ENCODE results near the gene ZDHHC13.

The ZDHHC13 gene

GRCh38 chr11:19185516-19186052, 68.6 kb downstream of the ZDHHC13 start:
- TF ChIP-seq, protein P1, sequence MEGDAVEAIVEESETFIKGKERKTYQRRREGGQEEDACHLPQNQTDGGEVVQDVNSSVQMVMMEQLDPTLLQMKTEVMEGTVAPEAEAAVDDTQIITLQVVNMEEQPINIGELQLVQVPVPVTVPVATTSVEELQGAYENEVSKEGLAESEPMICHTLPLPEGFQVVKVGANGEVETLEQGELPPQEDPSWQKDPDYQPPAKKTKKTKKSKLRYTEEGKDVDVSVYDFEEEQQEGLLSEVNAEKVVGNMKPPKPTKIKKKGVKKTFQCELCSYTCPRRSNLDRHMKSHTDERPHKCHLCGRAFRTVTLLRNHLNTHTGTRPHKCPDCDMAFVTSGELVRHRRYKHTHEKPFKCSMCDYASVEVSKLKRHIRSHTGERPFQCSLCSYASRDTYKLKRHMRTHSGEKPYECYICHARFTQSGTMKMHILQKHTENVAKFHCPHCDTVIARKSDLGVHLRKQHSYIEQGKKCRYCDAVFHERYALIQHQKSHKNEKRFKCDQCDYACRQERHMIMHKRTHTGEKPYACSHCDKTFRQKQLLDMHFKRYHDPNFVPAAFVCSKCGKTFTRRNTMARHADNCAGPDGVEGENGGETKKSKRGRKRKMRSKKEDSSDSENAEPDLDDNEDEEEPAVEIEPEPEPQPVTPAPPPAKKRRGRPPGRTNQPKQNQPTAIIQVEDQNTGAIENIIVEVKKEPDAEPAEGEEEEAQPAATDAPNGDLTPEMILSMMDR (IDR thresholded peaks at IDR 0.05; ENCODE audit: low read depth, low read length, missing control alignments) = no peak
- H3K4me3 ChIP-seq (ENCODE audit: low read depth, low read length) = no peak overlapping the region
- no peak for DNase-seq (ENCODE audit: low read depth)
- in situ Hi-C loops (cut with HindIII; ENCODE audit: low sequenced_read_pairs) = no loop called here

DNA sequence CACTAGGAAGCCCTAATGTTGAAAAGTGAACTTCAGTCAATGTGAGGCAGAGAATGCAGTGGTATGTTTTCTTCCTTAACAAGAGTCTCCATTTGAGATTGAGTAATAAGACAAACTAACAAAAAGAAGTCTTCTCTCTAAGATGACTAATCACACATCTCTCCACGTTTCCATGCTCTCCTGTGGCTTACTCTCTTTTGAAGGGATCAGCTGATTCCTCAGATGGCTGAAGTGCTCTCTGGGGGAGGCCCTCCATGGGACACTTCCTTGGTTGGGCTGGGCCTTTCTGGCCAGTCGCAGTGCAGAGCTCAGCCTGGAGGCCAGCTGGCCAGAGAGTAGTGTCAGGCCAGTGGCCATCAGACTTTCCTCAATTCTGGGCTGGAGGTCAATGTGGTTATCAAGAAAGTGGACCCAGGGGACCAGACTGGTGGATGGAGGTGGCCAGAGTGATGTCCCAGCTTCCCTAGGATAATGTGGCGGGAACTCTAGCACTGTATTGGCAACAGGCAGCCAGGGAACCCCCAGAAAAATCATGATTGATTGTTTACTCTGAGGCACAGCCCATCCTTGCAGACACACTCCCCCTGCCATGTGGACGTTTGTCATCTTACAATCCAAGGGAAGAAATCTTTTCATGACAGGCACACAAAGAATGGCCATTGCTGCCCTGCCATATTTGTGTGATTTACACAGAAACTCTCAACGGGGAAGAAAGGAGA, 70.3 kb downstream of the ZDHHC13 start:
- DNase-seq (ENCODE audit: low read depth) = no peak
- in situ Hi-C loops (cut with HindIII; ENCODE audit: low sequenced_read_pairs) = no loop called here

GRCh38 chr11:19187833-19188258, 70.9 kb downstream of the ZDHHC13 start:
- TF ChIP-seq, protein P1 (IDR thresholded peaks at IDR 0.05; ENCODE audit: low read depth, low read length, missing control alignments) = no peak
- in situ Hi-C loops (cut with HindIII; ENCODE audit: low sequenced_read_pairs) = no loop called here

More for the DNA sequence above, 70.3 kb downstream of the ZDHHC13 start:
- H3K4me3 ChIP-seq (ENCODE audit: low read depth, low read length) = no peak overlapping the region
- TF ChIP-seq, protein P1 (IDR thresholded peaks at IDR 0.05; ENCODE audit: low read depth, low read length, missing control alignments) = no peak

GRCh38 chr11:19191530-19192169, 74.7 kb downstream of the ZDHHC13 start:
- TF ChIP-seq, protein P1 (IDR thresholded peaks at IDR 0.05; ENCODE audit: low read depth, low read length, missing control alignments) = no peak
- no peak overlapping the region for H3K4me3 ChIP-seq (ENCODE audit: low read depth, low read length)
- in situ Hi-C loops (cut with HindIII; ENCODE audit: low sequenced_read_pairs) = no loop called here
- DNase-seq (ENCODE audit: low read depth) = no peak

More at GRCh38 chr11:19187833-19188258, 70.9 kb downstream of the ZDHHC13 start:
- DNase-seq (ENCODE audit: low read depth) = no peak
- H3K4me3 ChIP-seq (ENCODE audit: low read depth, low read length) = no peak overlapping the region

DNA sequence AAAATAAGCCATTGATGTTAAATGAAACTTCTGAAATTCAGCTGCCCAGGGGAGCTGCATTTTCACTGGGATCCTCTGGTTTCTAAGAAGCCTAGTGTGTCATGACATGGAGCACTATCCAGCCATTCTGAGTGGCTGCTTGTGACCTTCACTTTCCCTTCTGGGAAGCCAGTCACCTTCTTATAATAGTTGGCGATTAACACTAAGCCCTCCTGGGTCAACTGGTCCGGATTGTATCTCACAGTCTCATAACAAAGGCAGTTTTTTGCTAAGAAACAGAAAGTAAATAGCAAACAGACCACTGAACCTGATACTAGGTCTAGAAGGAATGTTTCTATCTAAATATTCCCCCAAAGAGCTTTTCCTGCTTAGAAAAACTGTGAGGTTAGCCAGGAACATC, 76.9 kb downstream of the ZDHHC13 start:
- no peak overlapping the region for H3K4me3 ChIP-seq (ENCODE audit: low read depth, low read length)
- TF ChIP-seq, protein P1 (IDR thresholded peaks at IDR 0.05; ENCODE audit: low read depth, low read length, missing control alignments) = no peak
- DNase-seq (ENCODE audit: low read depth) = no peak
- in situ Hi-C loops (cut with HindIII; ENCODE audit: low sequenced_read_pairs) = no loop called here

- in situ Hi-C loops (cut with HindIII; ENCODE audit: low sequenced_read_pairs) = no loop called here
- DNase-seq (ENCODE audit: low read depth) = no peak
- H3K4me3 ChIP-seq (ENCODE audit: low read depth, low read length) = no peak overlapping the region
- TF ChIP-seq, protein P1 (IDR thresholded peaks at IDR 0.05; ENCODE audit: low read depth, low read length, missing control alignments) = no peak
Observed at GRCh38 chr11:19194620-19195308, 77.8 kb downstream of the ZDHHC13 start.
